Neural progenitor cell (in vitro differentiated cells): Measurements from ENCODE around the gene CRYZL1.

Source experiments
- EZH2 ChIP-seq: fragments of 200-600 bp; sonication (generic); IDR thresholded peaks from 2 replicates; pipeline ENCODE4 v1.6.1; 2017; ENCODE audit warnings: antibody characterized with exemption, mild to moderate bottlenecking, moderate library complexity
- TF ChIP-seq, protein P1 (sequence below): fragments of 200-600 bp; sonication (generic); IDR thresholded peaks from 2 replicates; pipeline ENCODE4 v1.5.1; 2017; ENCODE audit warnings: antibody characterized with exemption, mild to moderate bottlenecking

DNA sequence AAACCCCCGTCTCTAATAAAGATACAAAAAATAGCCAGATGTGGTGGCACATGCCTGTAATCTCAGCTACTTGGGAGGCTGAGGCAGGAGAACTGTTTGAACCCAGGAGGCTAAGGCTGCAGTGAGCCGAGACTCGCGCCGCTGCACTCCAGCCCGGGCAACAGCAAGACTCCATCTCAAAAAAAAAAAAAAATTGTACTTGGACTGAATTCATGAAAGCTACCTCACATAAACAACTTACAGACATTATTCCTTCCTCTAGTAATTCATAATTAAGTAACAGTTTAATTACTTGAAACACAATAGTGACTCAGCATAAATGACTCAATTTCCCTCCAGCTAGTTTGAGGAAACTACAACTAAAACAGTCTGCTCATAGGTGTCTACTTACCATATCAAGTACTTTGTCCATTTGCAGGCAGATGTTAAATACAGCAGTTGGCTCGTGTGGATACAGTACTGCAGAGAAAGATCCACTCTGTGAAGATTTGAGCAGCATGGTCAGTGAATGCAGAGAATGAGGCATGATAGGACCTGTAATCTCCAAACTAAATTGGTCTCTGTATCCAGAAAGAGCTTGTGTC, 62.5 kb downstream of the CRYZL1 start:
- TF ChIP-seq, protein P1, sequence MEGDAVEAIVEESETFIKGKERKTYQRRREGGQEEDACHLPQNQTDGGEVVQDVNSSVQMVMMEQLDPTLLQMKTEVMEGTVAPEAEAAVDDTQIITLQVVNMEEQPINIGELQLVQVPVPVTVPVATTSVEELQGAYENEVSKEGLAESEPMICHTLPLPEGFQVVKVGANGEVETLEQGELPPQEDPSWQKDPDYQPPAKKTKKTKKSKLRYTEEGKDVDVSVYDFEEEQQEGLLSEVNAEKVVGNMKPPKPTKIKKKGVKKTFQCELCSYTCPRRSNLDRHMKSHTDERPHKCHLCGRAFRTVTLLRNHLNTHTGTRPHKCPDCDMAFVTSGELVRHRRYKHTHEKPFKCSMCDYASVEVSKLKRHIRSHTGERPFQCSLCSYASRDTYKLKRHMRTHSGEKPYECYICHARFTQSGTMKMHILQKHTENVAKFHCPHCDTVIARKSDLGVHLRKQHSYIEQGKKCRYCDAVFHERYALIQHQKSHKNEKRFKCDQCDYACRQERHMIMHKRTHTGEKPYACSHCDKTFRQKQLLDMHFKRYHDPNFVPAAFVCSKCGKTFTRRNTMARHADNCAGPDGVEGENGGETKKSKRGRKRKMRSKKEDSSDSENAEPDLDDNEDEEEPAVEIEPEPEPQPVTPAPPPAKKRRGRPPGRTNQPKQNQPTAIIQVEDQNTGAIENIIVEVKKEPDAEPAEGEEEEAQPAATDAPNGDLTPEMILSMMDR = no peak
- no peak for TF ChIP-seq EZH2
